Esophagus squamous epithelium (tissue), 5 donors: ENCODE results near the gene KCNK1. TPM values are rescaled to one million over a fixed set of nuclear protein-coding genes. Genes with fewer than 3 reads are reported as not detected.

ENCODE experiments used
- DNase-seq: peaks from one replicate; lab custom pipeline; 2025; lab: John Stamatoyannopoulos, UW
- H3K27ac ChIP-seq, 4 donors: fragments of 200-600 bp; sonication (generic); one replicate each; pipeline ENCODE4 v1.5.1; 2016 to 2019; ENCODE audit warnings: mild to moderate bottlenecking in 1 of 4
- H3K27me3 ChIP-seq, 4 donors: fragments of 200-600 bp; sonication (generic); 1 replicate in 3 of 4; 2 replicates in 1 of 4; pipeline versions ENCODE4 v1.5.1 to v1.6.0; 2017 to 2021; ENCODE audit warnings: antibody characterized with exemption in 1 of 4
- H3K36me3 ChIP-seq, 3 donors: fragments of 200-600 bp; sonication (generic); one replicate each; pipeline ENCODE4 v1.5.1; 2016 to 2019
- H3K4me1 ChIP-seq, 3 donors: fragments of 200-600 bp; sonication (generic); one replicate each; pipeline ENCODE4 v1.5.1; 2017 to 2019
- H3K4me3 ChIP-seq, 4 donors: fragments of 200-600 bp; sonication (generic); 1 replicate in 3 of 4; 2 replicates in 1 of 4; pipeline ENCODE4 v1.5.1; 2016 to 2019; ENCODE audit warnings: mild to moderate bottlenecking in 2 of 4, moderate library complexity in 1 of 4
- H3K9me3 ChIP-seq, 3 donors: fragments of 200-600 bp; sonication (generic); one replicate each; pipeline ENCODE4 v1.5.1; 2016 to 2019
- CTCF ChIP-seq, 6 experiments: fragments of 450-650 bp in 4 of 6; fragments of 200-600 bp in 2 of 6; sonication (generic) in 2 of 6; IDR thresholded peaks; one replicate each; pipeline ENCODE4 v1.5.1; 2016 to 2019; ENCODE audit warnings: antibody characterized with exemption in 6 of 6, mild to moderate bottlenecking in 4 of 6, moderate library complexity in 4 of 6
- POLR2A ChIP-seq, 4 donors: fragments of 450-650 bp; IDR thresholded peaks; one replicate each; pipeline ENCODE4 v1.6.1; 2017; ENCODE audit warnings: antibody characterized with exemption in 4 of 4, mild to moderate bottlenecking in 4 of 4, moderate library complexity in 3 of 4
- WGBS, 2 donors: methylation state at CpG; one replicate each; pipeline ENCODE4 v1.1.5; 2018; 5-methylcytosine and 5-hydroxymethylcytosine counted together
- intact Hi-C: fragments of 100-400 bp; cut with DNase I; formaldehyde crosslinking; loops from one replicate; pipeline ENCODE4 v1.15.0; 2022
- total RNA-seq, 4 donors: library from RNA; depleted of rRNA; stranded (reverse); fragments of >200 nt; gene quantifications; one replicate each; pipeline ENCODE4 v1.1.0, GENCODE V29; 2016
- donor health status: DM: yes; HTN: yes; CAD: no.

Gene KCNK1
- total RNA-seq, 4 donors from 2014 or later, result 11.2 to 25.7 (median 16.7) TPM

- 12 to 44% methylated on average over 4 of the region's 4 CpGs for WGBS, 2 donors
- no peak overlapping the region for H3K4me3 ChIP-seq
- H3K27me3 ChIP-seq, result no peaks in the 10 kb centered on the region
- H3K36me3 ChIP-seq, result no peaks in the 10 kb centered on the region
- H3K9me3 ChIP-seq, result no peaks in the 10 kb centered on the region
- peaks cover 13 to 52% (median 31%) of the 10 kb centered on the region in 3 donors for H3K4me1 ChIP-seq
- TF ChIP-seq POLR2A (IDR thresholded peaks at IDR 0.05) (no peak), CTCF (IDR thresholded peaks at IDR 0.05) (no peak)
- DNase-seq, result no peak
- intact Hi-C loops, result no loop called here
- H3K27ac ChIP-seq, result peak overlapping the region; percentile 76 to 83 (median 79)
Measured at GRCh38 chr1:233707153-233707879, 93.4 kb downstream of the KCNK1 start.

GRCh38 chr1:233707880-233708815, 94.2 kb downstream of the KCNK1 start:
- intact Hi-C loops, result no loop called here
- Histone ChIP-seq H3K27ac (peak overlapping the region; percentile 76 to 83 (median 79)), H3K9me3 (no peaks in the 10 kb centered on the region), H3K4me3 (no peak overlapping the region), H3K4me1 (peaks cover 13 to 52% (median 31%) of the 10 kb centered on the region in 3 donors), H3K27me3 (no peaks in the 10 kb centered on the region), H3K36me3 (no peaks in the 10 kb centered on the region)
- DNase-seq, result no peak
- TF ChIP-seq CTCF (IDR thresholded peaks at IDR 0.05) (no peak), POLR2A (IDR thresholded peaks at IDR 0.05) (no peak)
- 27 to 40% methylated on average over 6 of the region's 6 CpGs for WGBS, 2 donors

- 86 to 97% methylated on average over 2 of the region's 2 CpGs for WGBS, 2 donors
- intact Hi-C loops, result no loop called here
Measured at GRCh38 chr1:233710031-233710430, 96.1 kb downstream of the KCNK1 start.

DNA sequence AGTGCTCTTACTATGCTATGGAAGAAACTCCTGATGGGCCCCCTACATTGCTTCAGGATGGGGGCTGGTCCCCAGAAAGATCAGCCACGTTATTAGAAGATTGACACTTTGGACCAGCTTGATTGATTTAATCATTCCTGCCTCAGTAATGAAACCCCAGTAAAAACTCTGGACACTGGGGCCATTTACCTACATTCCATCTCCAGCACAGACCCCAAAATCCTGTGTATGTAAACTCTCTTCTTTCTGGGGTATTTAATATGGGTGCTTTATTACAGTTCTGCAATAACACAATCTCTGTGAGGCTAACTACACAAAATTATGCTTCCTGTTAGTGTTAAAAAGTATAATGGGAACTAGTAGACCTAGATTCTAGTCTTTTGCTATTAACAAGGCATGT, 96.6 kb downstream of the KCNK1 start:
- Histone ChIP-seq H3K4me1 (peaks cover 13 to 32% (median 19%) of the 10 kb centered on the region in 3 donors), H3K27me3 (no peaks in the 10 kb centered on the region), H3K27ac (no peak overlapping the region), H3K9me3 (no peaks in the 10 kb centered on the region), H3K4me3 (no peak overlapping the region), H3K36me3 (no peaks in the 10 kb centered on the region)
- TF ChIP-seq CTCF (IDR thresholded peaks at IDR 0.05), result no peak
- no peak for TF ChIP-seq POLR2A (IDR thresholded peaks at IDR 0.05)
- intact Hi-C loops, result no loop called here
- no peak for DNase-seq
- 56 to 70% methylated on average over 1 of the region's 1 CpG for WGBS, 2 donors

More at GRCh38 chr1:233710031-233710430, 96.1 kb downstream of the KCNK1 start:
- no peak for DNase-seq
- H3K27me3 ChIP-seq, result no peaks in the 10 kb centered on the region
- no peak overlapping the region for H3K27ac ChIP-seq
- H3K4me1 ChIP-seq, result peaks cover 13 to 36% (median 20%) of the 10 kb centered on the region in 3 donors
- no peaks in the 10 kb centered on the region for H3K9me3 ChIP-seq
- no peak overlapping the region for H3K4me3 ChIP-seq
- H3K36me3 ChIP-seq, result no peaks in the 10 kb centered on the region
- TF ChIP-seq POLR2A (IDR thresholded peaks at IDR 0.05) (no peak), CTCF (IDR thresholded peaks at IDR 0.05) (no peak)
